Neutrophil (primary cell): ENCODE measurements around the gene DYRK1A.

Source experiments
- H3K27ac ChIP-seq: fragments of 200-600 bp; sonication (generic); 2 replicates; pipeline ENCODE4 v1.5.1; 2016; ENCODE audit warnings: mild to moderate bottlenecking, moderate library complexity
- H3K27me3 ChIP-seq: fragments of 200-600 bp; sonication (generic); 2 replicates; pipeline ENCODE4 v1.6.0; 2016; ENCODE audit warnings: mild to moderate bottlenecking
- H3K36me3 ChIP-seq: fragments of 200-600 bp; sonication (generic); 2 replicates; pipeline ENCODE4 v1.5.1; 2017
- H3K4me1 ChIP-seq, 2 experiments: fragments of 200-600 bp in 1 of 2; sonication (generic) in 1 of 2; 1 replicate in 1 of 2; 2 replicates in 1 of 2; pipeline versions ENCODE4 v1.5.1 to v1.6.1; 2013 to 2016; ENCODE audit warnings: low read depth in 1 of 2, low read length in 1 of 2, mild to moderate bottlenecking in 1 of 2, moderate library complexity in 1 of 2; ENCODE audit not compliant: control insufficient read depth in 1 of 2, insufficient read depth in 1 of 2
- H3K4me3 ChIP-seq, 2 experiments: fragments of 200-600 bp in 1 of 2; sonication (generic) in 1 of 2; 1 replicate in 1 of 2; 2 replicates in 1 of 2; pipeline ENCODE4 v1.5.1; 2013 to 2016; ENCODE audit warnings: low read depth in 1 of 2, low read length in 1 of 2, mild to moderate bottlenecking in 1 of 2, moderate library complexity in 1 of 2
- H3K9me3 ChIP-seq: fragments of 200-600 bp; sonication (generic); 2 replicates; pipeline ENCODE4 v1.5.1; 2016
- CTCF ChIP-seq: fragments of 200-600 bp; sonication (generic); IDR thresholded peaks from 2 replicates; pipeline ENCODE4 v1.5.1; 2016; ENCODE audit warnings: antibody characterized with exemption

Gene DYRK1A

DNA sequence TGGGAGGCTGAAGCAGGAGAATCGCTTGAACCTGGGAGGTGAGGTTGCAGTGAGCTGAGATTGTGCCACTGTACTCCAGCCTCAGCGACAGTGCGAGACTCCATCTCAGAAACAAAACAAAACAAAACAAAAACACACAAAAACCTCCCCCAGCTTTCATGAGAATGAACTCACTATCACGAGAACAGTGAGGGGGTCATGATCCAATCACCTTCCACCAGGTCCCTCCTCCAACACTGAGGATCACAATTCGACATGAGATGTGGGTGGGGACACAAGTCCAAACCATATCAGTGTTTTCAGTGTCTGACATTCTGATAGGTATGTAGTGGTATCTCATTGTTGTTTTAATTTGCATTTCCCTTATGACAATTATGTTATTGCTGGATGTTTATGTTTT is 31.5 kb upstream of the DYRK1A start:
- Histone ChIP-seq H3K9me3 (no peaks in the 10 kb centered on the region), H3K27me3 (no peaks in the 10 kb centered on the region), H3K4me1 (no peaks in the 10 kb centered on the region), H3K27ac (no peak overlapping the region), H3K36me3 (no peaks in the 10 kb centered on the region), H3K4me3 (no peak overlapping the region)
- TF ChIP-seq CTCF: no peak

DNA sequence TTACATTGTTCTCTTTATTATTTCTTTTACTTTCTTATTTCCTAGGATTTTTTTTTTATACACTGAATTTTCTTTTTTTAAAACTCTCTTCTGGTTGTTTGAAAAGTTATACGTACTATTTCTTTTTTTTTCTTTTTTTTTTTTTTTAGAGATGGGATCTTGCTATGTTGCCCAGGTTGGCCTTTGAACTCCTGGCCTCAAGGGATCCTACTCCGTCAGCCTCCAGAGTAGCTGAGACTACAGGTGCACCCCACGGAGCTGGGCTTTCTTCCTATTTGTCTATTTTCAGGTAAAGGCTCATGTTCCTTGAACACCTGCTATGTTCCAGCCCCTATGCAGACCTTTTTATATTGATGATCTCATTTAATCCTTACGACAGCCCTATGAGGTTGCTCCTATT is 29.4 kb upstream of the DYRK1A start:
- H3K4me1 ChIP-seq: no peaks in the 10 kb centered on the region
- TF ChIP-seq CTCF: no peak
- no peaks in the 10 kb centered on the region for H3K9me3 ChIP-seq
- H3K27ac ChIP-seq: no peak overlapping the region
- H3K4me3 ChIP-seq: no peak overlapping the region
- no peaks in the 10 kb centered on the region for H3K27me3 ChIP-seq
- H3K36me3 ChIP-seq: no peaks in the 10 kb centered on the region

- Histone ChIP-seq H3K36me3 (no peaks in the 10 kb centered on the region), H3K9me3 (no peaks in the 10 kb centered on the region), H3K27ac (no peak overlapping the region), H3K4me1 (no peaks in the 10 kb centered on the region), H3K27me3 (no peaks in the 10 kb centered on the region), H3K4me3 (no peak overlapping the region)
- TF ChIP-seq CTCF: no peak
These were observed 28.7 kb upstream of the DYRK1A start for GRCh38 chr21:37337831-37338230.

GRCh38 chr21:37338671-37339551 is 27.7 kb upstream of the DYRK1A start:
- Histone ChIP-seq H3K9me3 (no peaks in the 10 kb centered on the region), H3K4me1 (no peaks in the 10 kb centered on the region), H3K27me3 (no peaks in the 10 kb centered on the region), H3K36me3 (no peaks in the 10 kb centered on the region), H3K4me3 (no peak overlapping the region), H3K27ac (no peak overlapping the region)
- TF ChIP-seq CTCF: no peak

GRCh38 chr21:37339552-37339939 is 27.0 kb upstream of the DYRK1A start:
- TF ChIP-seq CTCF: no peak
- no peak overlapping the region for H3K27ac ChIP-seq
- no peaks in the 10 kb centered on the region for H3K27me3 ChIP-seq
- H3K9me3 ChIP-seq: no peaks in the 10 kb centered on the region
- H3K4me1 ChIP-seq: no peaks in the 10 kb centered on the region
- no peaks in the 10 kb centered on the region for H3K36me3 ChIP-seq
- no peak overlapping the region for H3K4me3 ChIP-seq
